Ectodermal cell (in vitro differentiated cells): ENCODE results near the gene HOXD8.

Experiments used
- H3K27ac ChIP-seq: 2 replicates; pipeline ENCODE4 v1.7.0; 2013; ENCODE audit warnings: mild to moderate bottlenecking, low read depth, low read length; ENCODE audit not compliant: insufficient read depth, poor library complexity, severe bottlenecking
- H3K27me3 ChIP-seq: 2 replicates; pipeline ENCODE4 v1.7.0; 2013; ENCODE audit warnings: mild to moderate bottlenecking, low read length; ENCODE audit not compliant: insufficient read depth, control insufficient read depth, poor library complexity, severe bottlenecking
- H3K36me3 ChIP-seq: one replicate; pipeline ENCODE4 v1.7.0; 2013; ENCODE audit warnings: low read length; ENCODE audit not compliant: control insufficient read depth, insufficient read depth
- H3K4me1 ChIP-seq: one replicate; pipeline ENCODE4 v1.7.0; 2013; ENCODE audit warnings: low read length; ENCODE audit not compliant: control insufficient read depth, insufficient read depth
- H3K4me3 ChIP-seq: 2 replicates; pipeline ENCODE4 v1.7.0; 2013; ENCODE audit warnings: low read depth, low read length, control low read depth; ENCODE audit not compliant: insufficient read depth
- H3K9me3 ChIP-seq: 2 replicates; pipeline ENCODE4 v1.7.0; 2013; ENCODE audit warnings: mild to moderate bottlenecking, low read length, moderate library complexity; ENCODE audit not compliant: control insufficient read depth
- WGBS, 2 experiments: methylation state at CpG; one replicate each; pipeline ENCODE4 v1.1.7; 2013; ENCODE audit warnings: missing lambda C conversion rate in 2 of 2; 5-methylcytosine and 5-hydroxymethylcytosine counted together

HOXD8 gene

GRCh38 chr2:176103742-176104315 is 25.7 kb upstream of the HOXD8 start:
- no peak overlapping the region for H3K27ac ChIP-seq
- H3K4me1 ChIP-seq, result no peaks in the 10 kb centered on the region
- H3K4me3 ChIP-seq, result no peak overlapping the region
- no peaks in the 10 kb centered on the region for H3K9me3 ChIP-seq
- peaks cover 100% of the 10 kb centered on the region for H3K27me3 ChIP-seq
- no peaks in the 10 kb centered on the region for H3K36me3 ChIP-seq
- WGBS, 2 experiments, result 1 to 4% methylated on average over 17 of the region's 17 CpGs

- Histone ChIP-seq H3K4me1 (no peaks in the 10 kb centered on the region), H3K27ac (no peak overlapping the region), H3K27me3 (peaks cover 100% of the 10 kb centered on the region), H3K4me3 (no peak overlapping the region), H3K9me3 (no peaks in the 10 kb centered on the region), H3K36me3 (no peaks in the 10 kb centered on the region)
- WGBS, 2 experiments, result 3 to 4% methylated on average over 56 of the region's 56 CpGs
Observed at GRCh38 chr2:176104316-176105077, 25.0 kb upstream of the HOXD8 start.

DNA sequence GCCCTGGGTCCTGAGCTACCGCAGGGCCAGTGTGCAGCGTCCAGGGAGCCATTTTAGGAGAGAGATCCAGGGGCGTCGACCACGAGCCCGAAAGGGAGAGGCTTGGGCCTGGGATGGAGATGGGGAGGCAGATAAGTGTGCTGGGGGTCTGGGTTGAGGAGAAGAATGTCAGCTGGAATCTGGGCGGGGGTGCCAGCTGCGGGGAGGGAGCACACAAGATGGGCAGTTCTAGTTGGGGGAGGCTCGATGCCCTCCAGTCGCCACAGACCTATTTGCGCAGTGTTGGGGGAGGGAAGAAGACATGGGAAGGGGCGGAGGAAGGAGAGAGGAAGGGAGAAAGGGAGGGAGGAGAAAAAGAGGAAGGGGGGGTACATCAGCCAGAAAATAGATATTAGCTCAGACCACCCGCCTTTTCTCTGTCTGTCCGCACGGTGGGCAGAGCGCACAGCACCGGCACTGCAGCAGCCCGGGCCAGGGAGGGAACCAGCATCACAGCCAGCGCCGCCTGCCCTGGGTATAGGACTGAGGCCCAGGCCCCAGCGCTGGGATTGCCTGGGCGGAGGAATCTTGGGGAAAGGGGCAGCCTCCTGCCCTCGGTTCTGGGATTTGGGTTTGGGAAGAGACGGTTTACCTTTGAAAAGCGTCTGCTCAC is 24.3 kb upstream of the HOXD8 start:
- no peaks in the 10 kb centered on the region for H3K36me3 ChIP-seq
- H3K4me1 ChIP-seq, result no peaks in the 10 kb centered on the region
- no peak overlapping the region for H3K4me3 ChIP-seq
- no peak overlapping the region for H3K27ac ChIP-seq
- 2 to 3% methylated on average over 25 of the region's 25 CpGs for WGBS, 2 experiments
- peaks cover 100% of the 10 kb centered on the region for H3K27me3 ChIP-seq
- H3K9me3 ChIP-seq, result no peaks in the 10 kb centered on the region

DNA sequence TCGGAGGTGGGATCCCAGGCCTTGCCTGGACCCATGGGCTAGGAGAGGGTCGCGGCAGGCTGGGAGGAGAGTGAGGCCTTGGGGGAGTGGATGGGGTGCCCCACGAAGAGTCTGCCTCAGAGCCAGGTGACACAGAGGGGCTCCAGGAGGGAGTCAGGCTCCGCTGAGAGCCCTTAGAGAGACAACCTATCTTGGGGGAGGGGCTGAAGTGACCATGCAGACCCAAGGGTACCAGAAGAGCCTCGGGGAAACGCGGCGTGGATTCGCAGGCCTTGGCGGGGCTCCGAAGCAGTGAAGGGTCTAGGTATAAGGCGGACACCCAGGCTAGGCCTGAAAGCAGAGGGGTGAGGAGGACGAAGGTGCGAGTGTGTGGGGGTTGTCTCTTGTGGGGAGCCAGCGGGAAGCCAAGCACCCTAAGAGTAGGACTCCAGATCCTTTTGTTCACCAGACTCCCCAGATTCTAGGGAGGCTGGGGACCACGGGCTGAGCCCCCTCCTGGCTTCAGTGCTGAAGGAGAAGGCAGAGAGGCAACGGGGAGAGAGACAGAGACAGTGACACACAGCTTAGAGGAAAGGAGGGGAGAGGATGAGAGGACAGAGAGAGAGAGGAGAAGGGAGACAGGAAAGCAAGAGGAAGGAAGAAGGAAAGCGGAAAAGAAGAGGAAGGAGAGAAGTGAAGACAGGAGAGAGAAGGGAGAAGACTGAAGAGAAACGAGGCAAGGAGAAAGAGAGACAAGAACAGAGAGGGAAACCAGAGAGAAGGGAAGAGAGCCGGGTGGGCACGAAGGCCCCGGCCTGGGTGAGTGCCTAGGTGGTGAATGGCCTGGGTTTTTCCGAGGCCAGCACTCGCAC is 23.6 kb upstream of the HOXD8 start:
- H3K4me3 ChIP-seq, result no peak overlapping the region
- H3K9me3 ChIP-seq, result no peaks in the 10 kb centered on the region
- H3K27ac ChIP-seq, result no peak overlapping the region
- H3K27me3 ChIP-seq, result peaks cover 100% of the 10 kb centered on the region
- 3 to 4% methylated on average over 25 of the region's 25 CpGs for WGBS, 2 experiments
- no peaks in the 10 kb centered on the region for H3K36me3 ChIP-seq
- no peaks in the 10 kb centered on the region for H3K4me1 ChIP-seq

- WGBS, 2 experiments, result 1% methylated on average over 85 of the region's 85 CpGs
- Histone ChIP-seq H3K9me3 (no peaks in the 10 kb centered on the region), H3K27ac (no peak within 1 kb of the TSS), H3K4me1 (no peaks in the 10 kb centered on the region), H3K27me3 (peaks cover 100% of the 10 kb centered on the region), H3K4me3 (no peak within 1 kb of the TSS), H3K36me3 (no peaks in the 10 kb centered on the region)
Observed at GRCh38 chr2:176106581-176107539, 22.6 kb upstream of the HOXD8 start, which contains the start of gene HOXD11. TSS of gene HOXD11 (plus strand) at chr2:176107280. CDS start at chr2:176107356, 76 bp downstream.

GRCh38 chr2:176107731-176108181 is 21.7 kb upstream of the HOXD8 start:
- Histone ChIP-seq H3K27me3 (peaks cover 100% of the 10 kb centered on the region), H3K4me3 (no peak overlapping the region), H3K9me3 (no peaks in the 10 kb centered on the region), H3K36me3 (no peaks in the 10 kb centered on the region), H3K4me1 (no peaks in the 10 kb centered on the region), H3K27ac (no peak overlapping the region)
- 1 to 2% methylated on average over 58 to 59 of the region's 59 CpGs for WGBS, 2 experiments

DNA sequence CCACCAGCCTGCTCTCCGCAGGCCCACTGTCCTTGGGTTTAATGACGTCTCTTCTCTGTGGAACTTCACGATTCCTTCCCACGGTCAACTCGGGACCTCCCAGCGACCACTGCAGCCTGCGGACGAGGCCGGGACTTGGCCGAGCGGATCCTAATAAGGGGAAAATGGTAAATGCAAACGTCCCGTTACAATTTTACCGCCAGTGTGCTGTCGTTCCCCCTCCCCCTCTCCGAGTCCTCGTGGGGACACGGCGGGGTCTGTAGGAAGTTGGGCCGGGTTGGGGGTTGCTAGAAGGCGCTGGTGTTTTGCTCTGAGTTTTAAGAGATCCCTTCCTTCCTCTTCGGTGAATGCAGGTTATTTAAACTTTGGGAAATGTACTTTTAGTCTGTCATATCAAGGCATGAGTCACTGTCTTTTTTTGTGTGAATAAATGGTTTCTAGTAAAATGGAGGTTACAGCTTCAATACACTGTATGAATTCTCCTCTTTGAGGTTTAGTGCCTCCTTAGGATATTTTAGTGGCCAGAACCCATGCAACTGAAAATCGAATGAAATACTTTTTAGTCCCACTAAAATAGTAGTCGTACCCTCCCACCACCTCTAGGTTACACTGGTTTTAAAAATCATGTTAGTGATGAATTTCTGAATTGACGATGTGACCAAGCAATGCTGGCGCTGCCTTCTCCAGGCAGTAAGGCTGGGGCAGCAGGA is 20.2 kb upstream of the HOXD8 start:
- Histone ChIP-seq H3K4me3 (no peak overlapping the region), H3K27ac (no peak overlapping the region)

GRCh38 chr2:176109946-176110345 is 19.6 kb upstream of the HOXD8 start:
- peaks cover 100% of the 10 kb centered on the region for H3K27me3 ChIP-seq
- H3K36me3 ChIP-seq, result no peaks in the 10 kb centered on the region
- no peaks in the 10 kb centered on the region for H3K4me1 ChIP-seq
- H3K4me3 ChIP-seq, result no peak overlapping the region
- no peak overlapping the region for H3K27ac ChIP-seq
- no peaks in the 10 kb centered on the region for H3K9me3 ChIP-seq
- 31 to 33% methylated on average over 4 of the region's 4 CpGs for WGBS, 2 experiments

More for the DNA sequence above, 20.2 kb upstream of the HOXD8 start:
- H3K4me1 ChIP-seq, result no peaks in the 10 kb centered on the region
- WGBS, 2 experiments, result 5 to 8% methylated on average over 25 to 26 of the region's 26 CpGs
- H3K27me3 ChIP-seq, result peaks cover 100% of the 10 kb centered on the region
- no peaks in the 10 kb centered on the region for H3K9me3 ChIP-seq
- no peaks in the 10 kb centered on the region for H3K36me3 ChIP-seq
